ENCODE results near the gene TOP1. TPM values are rescaled to one million over a fixed set of nuclear protein-coding genes. Genes with fewer than 3 reads are reported as not detected.
"Not testable (repeated sequence)": the region's sequence is repeated elsewhere in the genome, so short reads cannot be mapped to it uniquely, and the experiment has no call there.

TOP1 gene
- total RNA-seq, 1 donor from 2014 or later = 62.7 TPM

GRCh38 chr20:41003143-41003935, 25.3 kb upstream of the TOP1 start:
- Mint-ChIP-seq H3K36me3 (ENCODE audit: low read depth) (no peaks in the 10 kb centered on the region), H3K27me3 (no peaks in the 10 kb centered on the region), H3K4me1 (peaks cover 20% of the 10 kb centered on the region), H3K27ac (peak overlapping the region; percentile 93), H3K4me3 (peak overlapping the region; percentile 63), H3K9me3 (no peaks in the 10 kb centered on the region)
- ChIA-PET POLR2A (interaction anchor here (1.2 to 1.7 kb wide), 2 partner anchors 8 to 12 kb away, joined by 3 to 7 read pairs; no protein-coding TSS in a partner anchor), CTCF (interaction anchor here (1.9 kb wide), 1 partner anchor 12 kb away, joined by 7 read pairs; no protein-coding TSS in a partner anchor)
- peak; percentile 90 for ATAC-seq (ENCODE audit: low read depth)
- intact Hi-C loops (cut with micrococcal nuclease) = loop anchor here (1.0 kb wide), 2 partner anchors 8 to 12 kb away; no protein-coding TSS in a partner anchor
- peak; percentile 30 for DNase-seq
- no peak for TF ChIP-seq CTCF (IDR thresholded peaks at IDR 0.05)

GRCh38 chr20:41003936-41004294, 24.7 kb upstream of the TOP1 start:
- Mint-ChIP-seq H3K4me3 (peak overlapping the region; percentile 63), H3K4me1 (peaks cover 23% of the 10 kb centered on the region), H3K27ac (peak overlapping the region; percentile 93)
- CTCF ChIA-PET; POLR2A ChIA-PET; H3K27me3 Mint-ChIP-seq; H3K9me3 Mint-ChIP-seq; H3K36me3 Mint-ChIP-seq (ENCODE audit: low read depth); ATAC-seq (ENCODE audit: low read depth); DNase-seq: not testable (repeated sequence)
- intact Hi-C loops (cut with micrococcal nuclease) = loop anchor here (1.0 kb wide), 2 partner anchors 7 to 13 kb away; no protein-coding TSS in a partner anchor

GRCh38 chr20:41004531-41005360, 23.9 kb upstream of the TOP1 start:
- peaks cover 27% of the 10 kb centered on the region for H3K4me1 Mint-ChIP-seq
- no peaks in the 10 kb centered on the region for H3K9me3 Mint-ChIP-seq
- no peak for TF ChIP-seq CTCF (IDR thresholded peaks at IDR 0.05)
- ChIA-PET POLR2A (interaction anchor here (2.3 kb wide), 1 partner anchor 14 kb away, joined by 13 read pairs; no protein-coding TSS in a partner anchor), CTCF (interaction anchor here (2.5 kb wide), 1 partner anchor 14 kb away, joined by 13 read pairs; no protein-coding TSS in a partner anchor)
- no peaks in the 10 kb centered on the region for H3K27me3 Mint-ChIP-seq
- no peak overlapping the region for H3K4me3 Mint-ChIP-seq
- DNase-seq (no peak), ATAC-seq (ENCODE audit: low read depth) (no peak)
- no peaks in the 10 kb centered on the region for H3K36me3 Mint-ChIP-seq (ENCODE audit: low read depth)
- intact Hi-C loops (cut with micrococcal nuclease) = no loop called here
- H3K27ac Mint-ChIP-seq = no peak overlapping the region

GRCh38 chr20:41005361-41005729, 23.3 kb upstream of the TOP1 start:
- ATAC-seq (ENCODE audit: low read depth) (no peak), DNase-seq (no peak)
- peak overlapping the region; percentile 37 for H3K27ac Mint-ChIP-seq
- intact Hi-C loops (cut with micrococcal nuclease) = no loop called here
- H3K27me3 Mint-ChIP-seq = no peaks in the 10 kb centered on the region
- TF ChIP-seq CTCF (IDR thresholded peaks at IDR 0.05) = no peak
- no peaks in the 10 kb centered on the region for H3K36me3 Mint-ChIP-seq (ENCODE audit: low read depth)
- H3K4me3 Mint-ChIP-seq = no peak overlapping the region
- CTCF ChIA-PET = interaction anchor here (1.5 to 2.5 kb wide), 2 partner anchors 14 to 42 kb away, joined by 4 to 13 read pairs; no protein-coding TSS in a partner anchor
- H3K9me3 Mint-ChIP-seq = no peaks in the 10 kb centered on the region
- POLR2A ChIA-PET = interaction anchor here (2.3 kb wide), 1 partner anchor 14 kb away, joined by 13 read pairs; no protein-coding TSS in a partner anchor
- H3K4me1 Mint-ChIP-seq = peaks cover 33% of the 10 kb centered on the region

GRCh38 chr20:41006126-41006935, 22.3 kb upstream of the TOP1 start:
- Mint-ChIP-seq H3K27ac (no peak overlapping the region), H3K4me1 (peaks cover 41% of the 10 kb centered on the region), H3K27me3 (no peaks in the 10 kb centered on the region), H3K9me3 (no peaks in the 10 kb centered on the region), H3K4me3 (no peak overlapping the region), H3K36me3 (ENCODE audit: low read depth) (no peaks in the 10 kb centered on the region)
- ChIA-PET CTCF (interaction anchor here (1.5 to 2.5 kb wide), 2 partner anchors 15 to 41 kb away, joined by 4 to 13 read pairs; no protein-coding TSS in a partner anchor), POLR2A (interaction anchor here (2.3 kb wide), 1 partner anchor 15 kb away, joined by 13 read pairs; no protein-coding TSS in a partner anchor)
- ATAC-seq (ENCODE audit: low read depth) (no peak), DNase-seq (no peak)
- TF ChIP-seq CTCF (IDR thresholded peaks at IDR 0.05) = no peak
- intact Hi-C loops (cut with micrococcal nuclease) = no loop called here

Measured in activated B cell treated with CpG ODN at 0.5 μM for 24 hours (primary cell).